Naive thymus-derived CD4-positive, alpha-beta T cell (primary cell): ENCODE measurements around the gene KRT4. TPM values are rescaled to one million over a fixed set of nuclear protein-coding genes. Genes with fewer than 3 reads are reported as not detected.
"Not testable (repeated sequence)": the region's sequence is repeated elsewhere in the genome, so short reads cannot be mapped to it uniquely, and the experiment has no call there.

ENCODE experiments used
- ATAC-seq: fragments of 150-1000 bp; cut with Tn5 transposase; 2 replicates; pipeline ENCODE4 v1.10.0; 2021; ENCODE audit warnings: mild to moderate bottlenecking, moderate library complexity
- CTCF ChIA-PET: fragments of 350-600 bp; sonication (Branson Sonifier 250); formaldehyde crosslinking; loops from one replicate; lab custom pipeline; 2021; ENCODE audit warnings: antibody characterized with exemption; lab: Charles Lee
- POLR2A ChIA-PET: fragments of 350-600 bp; sonication (Branson Sonifier 250); formaldehyde crosslinking; loops from one replicate; lab custom pipeline; 2021; ENCODE audit warnings: antibody characterized with exemption, inconsistent platforms; lab: Charles Lee
- DNase-seq, 9 donors: peaks; one replicate each; pipeline versions ENCODE4 v3.0.0 to v3.0.0-alpha.2; 2020 to 2022; ENCODE audit warnings: mixed read lengths in 1 of 9
- H3K27ac ChIP-seq: one replicate; pipeline ENCODE4 v1.7.0; 2013; ENCODE audit warnings: mild to moderate bottlenecking, low read depth, low read length, moderate library complexity
- H3K27me3 ChIP-seq, 2 donors: one replicate each; pipeline ENCODE4 v1.7.0; 2013; ENCODE audit warnings: low read length in 2 of 2, mild to moderate bottlenecking in 2 of 2, moderate library complexity in 2 of 2; ENCODE audit not compliant: control insufficient read depth in 2 of 2, insufficient read depth in 2 of 2
- H3K36me3 ChIP-seq, 3 experiments: 1 replicate in 2 of 3; 2 replicates in 1 of 3; pipeline ENCODE4 v1.7.0; 2013; ENCODE audit warnings: low read length in 3 of 3, mild to moderate bottlenecking in 3 of 3, moderate library complexity in 1 of 3; ENCODE audit not compliant: insufficient read depth in 3 of 3, control insufficient read depth in 2 of 3
- H3K4me1 ChIP-seq, 2 donors: one replicate each; pipeline ENCODE4 v1.7.0; 2013; ENCODE audit warnings: low read length in 2 of 2, mild to moderate bottlenecking in 2 of 2, moderate library complexity in 1 of 2; ENCODE audit not compliant: control insufficient read depth in 2 of 2, insufficient read depth in 2 of 2
- H3K4me3 ChIP-seq: 2 replicates; pipeline ENCODE4 v1.7.0; 2013; ENCODE audit warnings: mild to moderate bottlenecking, low read length
- H3K9me3 ChIP-seq, 3 experiments: 1 replicate in 2 of 3; 2 replicates in 1 of 3; pipeline ENCODE4 v1.7.0; 2013; ENCODE audit warnings: low read length in 3 of 3; ENCODE audit not compliant: control insufficient read depth in 2 of 3
- H3K27ac Mint-ChIP-seq, 9 donors: one replicate each; pipeline ENCODE4 v1.8.0; 2020 to 2022; ENCODE audit warnings: mixed read lengths in 9 of 9, mild to moderate bottlenecking in 8 of 9, moderate library complexity in 5 of 9, inconsistent platforms in 2 of 9
- H3K27me3 Mint-ChIP-seq, 5 donors: one replicate each; pipeline ENCODE4 v1.8.0; 2021 to 2022; ENCODE audit warnings: mixed read lengths in 5 of 5, mild to moderate bottlenecking in 1 of 5
- H3K36me3 Mint-ChIP-seq, 5 donors: one replicate each; pipeline ENCODE4 v1.8.0; 2020 to 2022; ENCODE audit warnings: mixed read lengths in 5 of 5, mild to moderate bottlenecking in 3 of 5, inconsistent platforms in 1 of 5
- H3K4me1 Mint-ChIP-seq, 7 donors: one replicate each; pipeline ENCODE4 v1.8.0; 2020 to 2022; ENCODE audit warnings: mixed read lengths in 7 of 7, mild to moderate bottlenecking in 3 of 7, inconsistent platforms in 1 of 7
- H3K4me3 Mint-ChIP-seq, 10 donors: one replicate each; pipeline ENCODE4 v1.8.0; 2020 to 2022; ENCODE audit warnings: mild to moderate bottlenecking in 10 of 10, mixed read lengths in 10 of 10, moderate library complexity in 6 of 10, inconsistent platforms in 2 of 10
- H3K9me3 Mint-ChIP-seq, 11 donors: one replicate each; pipeline ENCODE4 v1.8.0; 2020 to 2022; ENCODE audit warnings: mixed read lengths in 11 of 11, mild to moderate bottlenecking in 4 of 11, inconsistent platforms in 1 of 11, moderate library complexity in 1 of 11
- intact Hi-C, 2 donors: fragments of 100-400 bp; cut with micrococcal nuclease; formaldehyde crosslinking; loops; one replicate each; pipeline ENCODE4 v1.15.1; 2023
- polyA plus RNA-seq, 2 donors: library from polyadenylated mRNA; unstranded; fragments of 300-500 nt; fragmentation: Illumina TruSeq; gene quantifications; one replicate each; pipeline ENCODE4 v1.2.3, GENCODE V29; 2021
- total RNA-seq, 6 experiments: library from RNA in 5 of 6; stranded (reverse) in 5 of 6; gene quantifications; 1 replicate in 5 of 6; 2 replicates in 1 of 6; pipeline ENCODE4 v1.2.3 and lab custom pipeline; 2021 to 2026

The KRT4 gene
- total and polyA plus RNA-seq, 7 experiments from 2014 or later: not detected

- H3K27ac Mint-ChIP-seq, ATAC-seq, H3K36me3 ChIP-seq, H3K36me3 Mint-ChIP-seq, H3K27ac ChIP-seq, H3K27me3 ChIP-seq, DNase-seq, H3K9me3 ChIP-seq, intact Hi-C loops, H3K9me3 Mint-ChIP-seq, H3K4me3 ChIP-seq, H3K4me3 Mint-ChIP-seq, H3K4me1 ChIP-seq: not testable (repeated sequence)
- H3K27me3 Mint-ChIP-seq: peaks cover 0 to 23% (median 0%) of the 10 kb centered on the region in 5 donors
- peaks cover 0 to 12% (median 7%) of the 10 kb centered on the region in 7 donors for H3K4me1 Mint-ChIP-seq
- ChIA-PET POLR2A (interaction anchor here (1.3 kb wide), 1 partner anchor 23 kb away, joined by 3 read pairs; no protein-coding TSS in a partner anchor), CTCF (interaction anchor here (0.7 kb wide), 1 partner anchor 8 kb away, joined by 3 read pairs; no protein-coding TSS in a partner anchor)
Observed at GRCh38 chr12:52856077-52856476, 42.2 kb upstream of the KRT4 start.

- intact Hi-C loops: no loop called here
- Mint-ChIP-seq H3K27ac (peak overlapping the region in 2 of 9 donors; percentile 12 to 20), H3K9me3 (peaks cover 0 to 4% (median 0%) of the 10 kb centered on the region in 11 donors), H3K27me3 (peaks cover 0 to 26% (median 0%) of the 10 kb centered on the region in 5 donors), H3K36me3 (no peaks in the 10 kb centered on the region), H3K4me3 (no peak overlapping the region), H3K4me1 (no peaks in the 10 kb centered on the region)
- DNase-seq: no peak
- ChIA-PET CTCF (no interaction called here), POLR2A (no interaction called here)
- no peaks in the 10 kb centered on the region for H3K4me1 ChIP-seq
- no peak overlapping the region for H3K4me3 ChIP-seq
- no peaks in the 10 kb centered on the region for H3K9me3 ChIP-seq
- no peaks in the 10 kb centered on the region for H3K36me3 ChIP-seq
- no peak for ATAC-seq
- no peaks in the 10 kb centered on the region for H3K27me3 ChIP-seq
- no peak overlapping the region for H3K27ac ChIP-seq
Observed at GRCh38 chr12:52851787-52852186, 37.9 kb upstream of the KRT4 start.

- Mint-ChIP-seq H3K27ac (no peak overlapping the region), H3K9me3 (peaks cover 0 to 4% (median 0%) of the 10 kb centered on the region in 11 donors), H3K4me3 (no peak overlapping the region), H3K4me1 (no peaks in the 10 kb centered on the region), H3K36me3 (no peaks in the 10 kb centered on the region), H3K27me3 (peaks cover 0 to 26% (median 0%) of the 10 kb centered on the region in 5 donors)
- DNase-seq (no peak), ATAC-seq (no peak)
- Histone ChIP-seq H3K4me1 (no peaks in the 10 kb centered on the region), H3K27me3 (no peaks in the 10 kb centered on the region), H3K9me3 (no peaks in the 10 kb centered on the region), H3K27ac (no peak overlapping the region), H3K4me3 (no peak overlapping the region), H3K36me3 (no peaks in the 10 kb centered on the region)
- ChIA-PET CTCF (no interaction called here), POLR2A (no interaction called here)
- intact Hi-C loops: no loop called here
Observed at GRCh38 chr12:52850681-52851080, 36.8 kb upstream of the KRT4 start.

- H3K4me3 ChIP-seq: no peak overlapping the region
- ChIA-PET POLR2A (no interaction called here), CTCF (interaction anchor here (0.6 kb wide), 1 partner anchor 13 kb away, joined by 6 read pairs; no protein-coding TSS in a partner anchor)
- DNase-seq (no peak), ATAC-seq (no peak)
- H3K4me1 ChIP-seq: no peaks in the 10 kb centered on the region
- Mint-ChIP-seq H3K36me3 (no peaks in the 10 kb centered on the region), H3K4me1 (no peaks in the 10 kb centered on the region), H3K9me3 (peaks cover 0 to 2% (median 0%) of the 10 kb centered on the region in 11 donors), H3K27ac (peak overlapping the region in 1 of 9 donors; percentile 31), H3K4me3 (no peak overlapping the region), H3K27me3 (peaks cover 0 to 21% (median 0%) of the 10 kb centered on the region in 5 donors)
- no peaks in the 10 kb centered on the region for H3K9me3 ChIP-seq
- intact Hi-C loops: no loop called here
- H3K36me3 ChIP-seq: no peaks in the 10 kb centered on the region
- no peaks in the 10 kb centered on the region for H3K27me3 ChIP-seq
- no peak overlapping the region for H3K27ac ChIP-seq
Observed at GRCh38 chr12:52849511-52849910, 35.6 kb upstream of the KRT4 start.

- Mint-ChIP-seq H3K36me3 (no peaks in the 10 kb centered on the region), H3K9me3 (peaks cover 0 to 2% (median 0%) of the 10 kb centered on the region in 11 donors), H3K4me1 (no peaks in the 10 kb centered on the region), H3K27me3 (peaks cover 0 to 18% (median 0%) of the 10 kb centered on the region in 5 donors), H3K27ac (peak within 1 kb of the TSS in 1 of 9 donors; percentile 31), H3K4me3 (no peak within 1 kb of the TSS)
- Histone ChIP-seq H3K27me3 (no peaks in the 10 kb centered on the region), H3K4me3 (no peak within 1 kb of the TSS), H3K9me3 (no peaks in the 10 kb centered on the region), H3K27ac (no peak within 1 kb of the TSS), H3K4me1 (no peaks in the 10 kb centered on the region), H3K36me3 (no peaks in the 10 kb centered on the region)
- DNase-seq: no peak
- ChIA-PET POLR2A (no interaction called here), CTCF (no interaction called here)
- ATAC-seq: no peak
- intact Hi-C loops: no loop called here
Observed at GRCh38 chr12:52848661-52849255, 34.8 kb upstream of the KRT4 start, which contains the start of gene KRT78. Gene KRT78, minus strand, starts transcription at chr12:52848994. Its CDS starts 64 bp downstream, at chr12:52848930.

- no peaks in the 10 kb centered on the region for H3K9me3 ChIP-seq
- ChIA-PET POLR2A (no interaction called here), CTCF (no interaction called here)
- Mint-ChIP-seq H3K9me3 (peaks cover 0 to 2% (median 0%) of the 10 kb centered on the region in 11 donors), H3K4me1 (peaks cover 0 to 2% (median 1%) of the 10 kb centered on the region in 7 donors), H3K27me3 (peaks cover 0 to 10% (median 0%) of the 10 kb centered on the region in 5 donors), H3K27ac (no peak overlapping the region), H3K36me3 (no peaks in the 10 kb centered on the region), H3K4me3 (no peak overlapping the region)
- no peak overlapping the region for H3K27ac ChIP-seq
- intact Hi-C loops: no loop called here
- H3K36me3 ChIP-seq: no peaks in the 10 kb centered on the region
- H3K27me3 ChIP-seq: no peaks in the 10 kb centered on the region
- DNase-seq (no peak), ATAC-seq (no peak)
- no peak overlapping the region for H3K4me3 ChIP-seq
- no peaks in the 10 kb centered on the region for H3K4me1 ChIP-seq
Observed at GRCh38 chr12:52847335-52848102, 33.6 kb upstream of the KRT4 start.
